ENCODE data around the gene OBP2B.
"Not testable (repeated sequence)": the region's sequence is repeated elsewhere in the genome, so short reads cannot be mapped to it uniquely, and the experiment has no call there.

The OBP2B gene

DNA sequence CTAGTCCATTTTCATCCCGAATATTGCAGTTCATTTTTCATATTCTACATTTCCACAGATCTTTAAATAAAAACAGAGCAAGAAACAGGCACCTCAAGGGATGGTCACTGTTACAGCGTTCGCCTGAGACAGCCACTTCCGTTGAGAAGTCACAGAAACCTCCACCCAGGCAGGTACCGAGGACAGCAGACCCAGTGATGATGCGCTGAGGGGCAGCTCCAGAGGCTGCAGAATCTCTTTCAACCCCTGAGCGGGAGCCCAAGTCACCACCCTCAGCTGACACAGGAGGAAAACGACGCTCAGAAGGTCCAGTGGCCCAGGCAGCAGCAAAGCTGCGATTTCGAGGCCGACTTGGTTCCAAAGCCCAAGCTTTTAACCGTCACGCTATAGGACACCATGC, 33.2 kb upstream of the OBP2B start:
- H3K36me3 ChIP-seq, result no peaks in the 10 kb centered on the region
- no peak for DNase-seq
- H3K4me1 ChIP-seq, result no peaks in the 10 kb centered on the region
- no peak overlapping the region for H3K4me3 ChIP-seq (ENCODE audit: low read depth, low read length)
- TF ChIP-seq, protein P1, sequence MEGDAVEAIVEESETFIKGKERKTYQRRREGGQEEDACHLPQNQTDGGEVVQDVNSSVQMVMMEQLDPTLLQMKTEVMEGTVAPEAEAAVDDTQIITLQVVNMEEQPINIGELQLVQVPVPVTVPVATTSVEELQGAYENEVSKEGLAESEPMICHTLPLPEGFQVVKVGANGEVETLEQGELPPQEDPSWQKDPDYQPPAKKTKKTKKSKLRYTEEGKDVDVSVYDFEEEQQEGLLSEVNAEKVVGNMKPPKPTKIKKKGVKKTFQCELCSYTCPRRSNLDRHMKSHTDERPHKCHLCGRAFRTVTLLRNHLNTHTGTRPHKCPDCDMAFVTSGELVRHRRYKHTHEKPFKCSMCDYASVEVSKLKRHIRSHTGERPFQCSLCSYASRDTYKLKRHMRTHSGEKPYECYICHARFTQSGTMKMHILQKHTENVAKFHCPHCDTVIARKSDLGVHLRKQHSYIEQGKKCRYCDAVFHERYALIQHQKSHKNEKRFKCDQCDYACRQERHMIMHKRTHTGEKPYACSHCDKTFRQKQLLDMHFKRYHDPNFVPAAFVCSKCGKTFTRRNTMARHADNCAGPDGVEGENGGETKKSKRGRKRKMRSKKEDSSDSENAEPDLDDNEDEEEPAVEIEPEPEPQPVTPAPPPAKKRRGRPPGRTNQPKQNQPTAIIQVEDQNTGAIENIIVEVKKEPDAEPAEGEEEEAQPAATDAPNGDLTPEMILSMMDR (IDR thresholded peaks at IDR 0.05; ENCODE audit: low read depth, low read length), result no peak
- H3K9me3 ChIP-seq, result no peaks in the 10 kb centered on the region
- no peaks in the 10 kb centered on the region for H3K27me3 ChIP-seq

DNA sequence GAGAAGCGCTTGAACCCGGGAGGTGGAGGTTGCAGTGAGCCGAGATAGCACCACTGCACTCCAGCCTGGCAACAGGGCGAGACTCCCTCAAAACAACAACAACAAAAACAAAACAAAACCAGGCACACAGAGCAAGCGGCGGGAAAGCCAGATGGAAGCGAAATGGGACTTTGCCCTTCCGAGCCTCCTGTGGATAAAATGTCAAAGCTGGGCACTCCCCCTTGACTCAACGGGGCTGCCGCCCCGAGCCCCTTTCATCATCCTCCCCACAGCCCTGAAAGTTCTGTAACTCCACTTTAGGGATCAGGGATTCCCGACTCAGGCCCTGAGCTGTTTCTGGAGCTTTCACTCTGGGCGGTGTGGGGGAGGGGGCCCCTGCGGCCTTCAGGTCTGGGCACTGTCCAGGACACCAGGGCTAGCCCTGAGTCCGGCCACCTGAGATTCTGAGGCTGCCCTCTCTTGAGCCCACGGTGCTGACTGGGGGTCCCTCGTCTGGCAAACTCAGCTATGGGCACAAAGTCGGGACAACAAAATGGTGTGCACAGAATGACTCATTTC, 30.6 kb upstream of the OBP2B start:
- H3K36me3 ChIP-seq, result no peaks in the 10 kb centered on the region
- H3K4me1 ChIP-seq, result no peaks in the 10 kb centered on the region
- H3K27me3 ChIP-seq, result no peaks in the 10 kb centered on the region
- TF ChIP-seq, protein P1 (IDR thresholded peaks at IDR 0.05; ENCODE audit: low read depth, low read length), result no peak
- no peaks in the 10 kb centered on the region for H3K9me3 ChIP-seq
- no peak overlapping the region for H3K4me3 ChIP-seq (ENCODE audit: low read depth, low read length)
- DNase-seq, result no peak

DNA sequence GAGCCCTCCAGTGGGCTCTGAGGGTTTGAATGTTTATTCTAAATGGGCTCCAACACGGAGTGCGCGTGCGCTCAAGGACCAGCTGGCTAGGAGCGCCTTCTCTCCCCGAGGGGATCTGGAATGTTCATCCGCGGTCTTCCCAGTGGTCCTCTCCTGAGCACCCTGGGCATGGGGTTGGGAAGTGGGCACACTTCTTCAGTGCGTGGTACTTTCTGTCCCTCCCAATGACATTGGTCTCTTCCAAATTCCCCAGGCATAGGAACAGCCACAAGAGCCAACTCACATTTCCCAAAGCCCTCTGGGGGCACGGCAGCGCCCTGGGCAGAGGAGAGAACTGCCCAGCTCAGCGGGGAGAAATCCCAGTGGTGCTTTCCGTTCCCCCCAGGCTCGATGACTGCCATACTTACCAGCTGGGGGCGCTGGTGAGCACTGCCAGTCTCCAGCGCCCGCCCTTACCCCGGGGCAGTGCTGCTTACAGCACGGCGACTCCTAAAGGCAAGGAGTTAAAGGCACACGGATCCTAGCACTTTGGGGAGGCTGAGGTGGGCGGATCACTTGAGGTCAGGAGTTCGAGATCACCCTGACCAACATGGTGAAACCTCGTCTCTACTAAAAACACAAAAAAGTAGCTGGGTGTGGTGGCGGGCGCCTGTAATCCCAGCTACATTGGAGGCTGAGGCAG, 29.9 kb upstream of the OBP2B start:
- H3K4me3 ChIP-seq (ENCODE audit: low read depth, low read length), result no peak overlapping the region
- DNase-seq, result peak; percentile 51

DNA sequence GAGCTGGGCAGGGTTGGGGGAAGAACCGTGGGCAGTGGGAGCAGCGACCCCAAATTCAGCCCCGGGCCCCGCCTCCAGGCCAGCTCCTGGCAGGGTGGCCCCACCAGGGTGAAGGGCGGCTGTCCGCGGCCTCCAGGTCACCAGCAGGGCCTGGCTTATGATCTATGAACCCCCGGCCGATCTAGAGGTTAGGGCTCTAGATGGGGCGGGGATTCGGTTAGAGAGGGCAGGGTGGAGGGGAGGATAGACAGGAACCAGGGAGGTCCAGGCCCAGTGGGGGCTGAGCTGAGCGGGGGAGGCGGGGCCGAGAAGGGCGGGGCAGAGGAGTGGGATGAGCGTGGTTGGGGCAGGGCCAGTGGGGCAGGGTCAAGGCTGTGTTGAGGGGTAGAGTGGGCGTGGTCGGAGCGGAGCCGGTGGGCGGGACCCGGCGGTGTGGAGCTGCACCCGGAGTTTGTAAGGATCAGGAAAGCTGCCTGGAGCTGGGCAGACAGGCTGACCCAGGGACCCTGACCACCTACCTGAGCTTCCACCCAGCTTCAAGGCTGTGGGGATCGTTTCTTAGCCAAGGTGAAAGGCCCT, 29.3 kb upstream of the OBP2B start:
- H3K4me3 ChIP-seq (ENCODE audit: low read depth, low read length), result no peak overlapping the region
- TF ChIP-seq, protein P1 (IDR thresholded peaks at IDR 0.05; ENCODE audit: low read depth, low read length), result no peak
- no peak for DNase-seq
- no peaks in the 10 kb centered on the region for H3K36me3 ChIP-seq
- no peaks in the 10 kb centered on the region for H3K9me3 ChIP-seq
- H3K27me3 ChIP-seq, result no peaks in the 10 kb centered on the region
- no peaks in the 10 kb centered on the region for H3K4me1 ChIP-seq

More for the DNA sequence above, 29.9 kb upstream of the OBP2B start:
- TF ChIP-seq, protein P1 (IDR thresholded peaks at IDR 0.05; ENCODE audit: low read depth, low read length), result peak; percentile 55
- H3K36me3 ChIP-seq, result no peaks in the 10 kb centered on the region
- no peaks in the 10 kb centered on the region for H3K27me3 ChIP-seq
- H3K9me3 ChIP-seq, result no peaks in the 10 kb centered on the region
- no peaks in the 10 kb centered on the region for H3K4me1 ChIP-seq

DNA sequence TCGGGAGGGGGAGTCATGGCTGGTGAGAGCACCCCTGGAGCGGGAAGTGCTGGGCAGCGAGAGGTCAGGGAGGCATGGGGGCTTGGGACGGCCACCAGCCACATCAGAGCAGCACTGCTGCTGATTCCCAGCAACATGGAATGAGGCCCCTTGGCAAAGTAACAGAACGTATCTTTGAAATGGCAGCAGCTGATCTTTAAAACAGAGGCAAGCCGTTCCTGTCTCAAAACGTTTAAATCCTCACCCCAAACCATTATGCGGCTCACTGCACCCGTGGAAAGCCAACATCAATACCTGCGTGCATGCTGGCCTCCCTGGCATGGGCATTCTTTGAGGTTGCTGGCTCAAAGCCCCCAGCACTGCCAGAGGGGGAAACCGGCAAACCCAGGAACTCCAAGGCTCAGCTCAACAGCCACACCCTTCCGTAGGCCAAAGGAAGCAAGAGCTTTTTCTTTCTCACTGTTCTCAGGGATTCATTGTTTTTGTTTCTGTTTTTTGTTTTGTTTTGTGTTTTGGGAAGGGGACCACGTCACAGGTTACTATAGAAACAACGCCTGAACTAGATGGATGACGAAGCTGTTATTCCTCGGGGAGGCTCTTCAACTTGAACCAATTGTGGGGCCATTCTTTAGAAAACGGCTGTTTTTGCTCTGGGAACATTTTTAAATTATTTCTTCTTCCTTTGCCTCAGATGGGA, 28.1 kb upstream of the OBP2B start:
- no peaks in the 10 kb centered on the region for H3K9me3 ChIP-seq
- no peak for DNase-seq
- H3K4me1 ChIP-seq, result no peaks in the 10 kb centered on the region
- H3K27me3 ChIP-seq, result no peaks in the 10 kb centered on the region
- H3K4me3 ChIP-seq (ENCODE audit: low read depth, low read length), result no peak overlapping the region
- TF ChIP-seq, protein P1 (IDR thresholded peaks at IDR 0.05; ENCODE audit: low read depth, low read length), result no peak
- H3K36me3 ChIP-seq, result no peaks in the 10 kb centered on the region

DNA sequence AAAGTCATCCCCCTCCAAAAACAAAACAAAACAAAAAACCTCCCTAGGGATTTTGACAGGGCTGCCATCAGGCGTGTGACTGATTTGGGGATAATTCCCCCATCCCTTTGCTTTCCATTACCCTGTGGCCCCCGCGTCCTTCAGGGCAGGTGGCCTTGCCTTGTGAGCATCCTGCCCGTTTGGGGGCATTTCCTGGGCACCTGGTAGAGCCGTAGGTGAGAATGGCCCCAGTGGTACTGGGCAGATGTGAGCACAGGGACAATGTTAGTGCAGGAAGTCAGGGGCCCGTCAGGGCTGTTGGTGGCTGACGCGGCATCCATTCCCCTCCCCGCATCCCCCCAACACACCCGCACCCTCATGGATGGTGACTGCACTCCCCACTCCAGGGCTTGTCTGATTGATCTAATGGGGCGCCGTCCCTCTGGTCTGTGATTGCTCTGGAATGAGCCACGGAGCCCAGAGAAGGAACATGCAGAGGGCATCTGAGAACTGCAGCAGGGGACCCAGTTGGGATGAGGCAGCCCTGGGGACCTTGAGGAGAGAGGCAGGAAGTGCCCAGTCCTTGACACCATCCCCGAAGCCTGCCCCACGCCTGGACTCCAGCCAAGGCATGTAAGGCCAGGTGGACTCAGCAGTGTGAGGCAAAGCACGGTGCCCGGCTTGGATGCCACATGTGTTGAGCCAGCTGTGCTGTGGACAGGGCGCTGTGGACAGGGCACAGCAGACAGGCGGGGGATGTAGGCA, 27.4 kb upstream of the OBP2B start:
- H3K4me3 ChIP-seq (ENCODE audit: low read depth, low read length); DNase-seq; H3K4me1 ChIP-seq; H3K36me3 ChIP-seq; H3K27me3 ChIP-seq; H3K9me3 ChIP-seq: not testable (repeated sequence)

Data from BE2C (cell line).